Pulmonary artery endothelial cell (primary cell): ENCODE measurements around the gene DTNA. TPM values are rescaled to one million over a fixed set of nuclear protein-coding genes. Genes with fewer than 3 reads are reported as not detected.
"Not testable (repeated sequence)": the region's sequence is repeated elsewhere in the genome, so short reads cannot be mapped to it uniquely, and the experiment has no call there.

ENCODE experiments used
- DNase-seq: peaks from one replicate; pipeline ENCODE4 v3.0.0-alpha.2; 2011; ENCODE audit warnings: low read depth, low spot score
- total RNA-seq: library from RNA; depleted of rRNA; stranded (reverse); fragments of >200 nt; gene quantifications from 2 replicates; pipeline ENCODE4 v1.2.3, GENCODE V29; 2014

The DTNA gene
- 5.7 and 10.0 TPM in 2 replicates for total RNA-seq

GRCh38 chr18:34709750-34710441, at the start of gene DTNA:
Gene DTNA, plus strand, starts transcription at chr18:34710298. Its CDS starts 45,679 bp downstream, at chr18:34755977.
- peak; percentile 55 for DNase-seq

DNA sequence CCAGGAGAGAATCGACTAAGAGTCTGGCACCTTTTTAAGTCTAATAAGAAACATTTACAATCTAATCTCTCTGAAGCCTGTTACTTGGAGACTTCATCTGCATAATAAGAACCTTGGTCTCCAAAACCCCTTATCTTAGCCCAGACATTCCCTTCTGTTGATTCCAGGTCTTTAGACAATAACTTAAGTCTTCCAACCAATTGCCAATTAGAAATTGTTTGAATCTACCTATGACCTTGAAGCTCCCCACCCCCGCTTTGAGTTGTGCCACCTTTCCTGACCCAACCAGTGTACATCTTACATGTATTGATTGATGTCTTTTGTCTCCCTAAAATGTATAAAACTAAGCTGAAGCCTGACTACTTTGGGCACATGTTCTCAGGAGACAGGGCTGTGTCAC, 49.5 kb upstream of the DTNA start:
- no peak for DNase-seq

DNA sequence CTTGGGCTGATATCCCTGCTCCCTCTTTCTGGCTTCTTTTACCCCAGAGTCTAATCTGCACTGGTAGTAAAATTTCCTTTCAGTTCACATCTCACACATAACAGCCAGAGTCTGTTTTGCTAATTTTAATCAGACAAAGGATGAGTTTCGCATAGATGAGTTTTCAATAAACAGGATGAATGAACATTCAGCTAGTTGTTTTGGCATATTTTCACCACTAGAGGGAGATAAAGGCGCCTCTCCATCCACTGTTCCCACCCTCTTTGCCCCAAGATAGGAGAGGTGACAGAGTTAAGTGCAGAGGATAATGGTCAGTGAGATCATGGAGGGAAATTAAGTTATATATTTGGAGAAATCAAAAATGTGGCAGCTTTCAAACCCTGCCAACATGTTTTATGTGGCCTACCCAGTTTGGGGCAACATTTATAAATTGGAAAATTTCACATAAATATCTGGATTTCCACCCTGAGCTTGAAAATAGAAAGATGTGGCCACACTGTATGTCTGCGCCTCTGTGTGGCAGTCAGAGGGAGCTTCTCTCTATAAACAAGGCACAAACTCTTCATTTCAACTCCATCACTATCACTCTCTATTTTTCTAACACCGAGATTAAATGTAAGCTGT, 48.5 kb upstream of the DTNA start:
- no peak for DNase-seq

DNA sequence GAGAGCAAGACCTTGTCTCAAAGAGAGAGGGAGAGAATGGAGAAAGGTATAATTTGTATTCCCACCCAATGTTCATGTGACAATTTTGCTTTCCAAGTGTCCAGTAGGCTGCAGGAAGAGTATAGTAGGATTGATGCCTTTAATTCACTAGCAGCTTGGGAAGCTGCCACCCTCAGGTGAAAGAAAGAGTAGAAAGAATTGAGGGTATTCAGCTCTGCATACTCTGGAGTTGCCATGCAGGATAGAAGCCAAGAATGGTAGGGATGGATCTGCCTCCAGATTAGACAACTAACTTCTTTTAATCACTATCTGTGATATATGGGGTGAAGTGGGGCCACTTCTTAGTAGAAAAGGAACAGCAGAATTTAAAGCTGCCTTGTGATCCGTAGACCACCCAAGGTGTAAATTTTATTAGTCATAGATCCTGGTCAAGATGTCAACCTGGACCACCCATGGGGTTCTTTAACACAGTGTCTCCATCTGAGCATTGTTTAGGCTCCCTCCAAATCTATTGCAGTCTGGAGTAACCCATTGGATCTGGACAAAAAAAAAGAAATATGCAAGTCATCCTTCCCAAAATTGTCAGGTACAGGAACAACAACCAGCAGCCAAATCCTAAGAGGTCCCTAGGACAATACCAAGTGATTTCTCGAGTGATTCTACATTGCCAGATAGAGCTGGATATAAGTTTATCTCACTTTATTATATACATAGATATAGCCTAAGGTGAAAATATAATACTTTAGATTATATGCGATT, 33.1 kb upstream of the DTNA start:
- DNase-seq: no peak

DNA sequence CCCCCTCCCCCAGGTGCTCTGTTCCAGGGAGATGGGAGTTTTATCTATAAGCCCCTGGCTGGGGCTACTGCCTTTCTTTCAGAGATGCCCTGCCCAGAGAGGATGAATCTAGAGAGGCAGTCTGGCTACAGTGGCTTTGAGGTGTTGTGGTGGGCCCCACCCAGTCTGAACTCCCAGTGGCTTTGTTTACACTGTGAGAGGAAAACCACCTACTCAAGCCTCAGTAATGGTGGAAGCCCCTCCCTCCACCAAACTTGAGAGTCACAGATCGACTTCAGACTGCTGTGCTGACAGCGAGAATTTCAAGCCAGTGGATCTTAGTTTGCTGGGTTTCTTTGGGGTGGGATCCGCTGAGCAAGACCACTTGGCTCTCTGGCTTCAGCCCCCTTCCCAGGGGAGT, 20.3 kb upstream of the DTNA start:
- DNase-seq: not testable (repeated sequence)

- no peak for DNase-seq
Observed at GRCh38 chr18:34691614-34692013, 18.5 kb upstream of the DTNA start.

- DNase-seq: no peak
Observed at GRCh38 chr18:34694591-34695165, 15.4 kb upstream of the DTNA start.

GRCh38 chr18:34695310-34695709, 14.8 kb upstream of the DTNA start:
- no peak for DNase-seq

DNA sequence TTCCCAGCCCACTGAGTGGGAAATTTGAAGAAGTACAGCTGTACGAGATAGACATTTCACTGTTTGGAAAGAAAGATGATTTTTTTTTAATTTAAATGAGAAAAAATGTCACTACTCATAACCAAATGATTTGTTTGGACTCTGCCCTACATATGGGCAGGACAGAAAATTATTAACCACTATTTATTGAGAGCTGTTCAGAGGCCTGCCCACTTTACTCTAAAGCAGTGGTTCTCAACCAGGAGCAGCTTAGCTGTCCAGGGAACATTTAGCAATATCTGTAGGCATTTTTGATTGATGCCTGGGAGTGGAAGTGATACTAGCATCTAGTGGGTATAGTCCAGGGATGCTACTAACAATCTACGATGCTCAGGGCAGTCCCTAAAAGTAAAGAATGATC, 13.4 kb upstream of the DTNA start:
- DNase-seq: no peak

DNA sequence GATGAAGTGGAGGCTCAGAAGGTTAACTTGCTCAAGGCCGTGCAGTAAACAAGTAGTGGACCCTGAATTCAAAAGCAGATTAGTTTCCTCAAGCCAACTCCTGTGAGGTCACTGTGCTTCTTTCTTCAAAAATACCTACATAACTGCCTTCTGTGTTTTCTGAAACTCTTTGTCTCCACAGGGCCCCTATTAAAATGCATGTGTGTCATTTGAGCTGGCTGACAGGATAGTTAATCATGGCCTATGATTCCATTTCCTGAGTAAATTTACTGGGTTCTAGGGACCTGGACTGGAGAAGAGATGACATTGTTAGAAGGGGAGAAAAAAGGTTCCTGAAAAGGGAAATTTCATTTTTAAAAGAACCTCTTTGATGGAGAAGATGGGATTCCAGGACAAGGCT, 12.9 kb upstream of the DTNA start:
- no peak for DNase-seq

DNA sequence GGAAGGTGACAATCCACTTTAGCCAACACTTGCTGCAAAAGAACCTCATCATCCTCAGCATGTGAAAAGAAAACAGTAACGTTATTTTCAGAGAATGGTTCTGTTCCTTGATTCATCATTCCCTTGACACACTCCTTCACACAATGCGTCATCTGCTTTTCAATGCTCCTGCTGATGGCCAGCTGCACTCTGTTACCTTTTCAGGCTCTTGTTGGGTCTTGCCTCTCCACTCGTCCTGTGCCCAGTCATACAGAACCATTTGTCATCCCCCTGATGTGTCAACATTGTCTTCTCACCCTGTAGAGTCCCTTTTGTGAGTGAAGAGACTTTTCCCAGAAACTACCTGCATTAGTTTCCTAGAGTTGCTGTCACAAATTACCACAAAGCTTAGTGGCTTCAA, 12.2 kb upstream of the DTNA start:
- DNase-seq: no peak

- DNase-seq: no peak
Observed at GRCh38 chr18:34701911-34702310, 8.2 kb upstream of the DTNA start.

- DNase-seq: no peak
Observed at GRCh38 chr18:34702814-34703213, 7.3 kb upstream of the DTNA start.

DNA sequence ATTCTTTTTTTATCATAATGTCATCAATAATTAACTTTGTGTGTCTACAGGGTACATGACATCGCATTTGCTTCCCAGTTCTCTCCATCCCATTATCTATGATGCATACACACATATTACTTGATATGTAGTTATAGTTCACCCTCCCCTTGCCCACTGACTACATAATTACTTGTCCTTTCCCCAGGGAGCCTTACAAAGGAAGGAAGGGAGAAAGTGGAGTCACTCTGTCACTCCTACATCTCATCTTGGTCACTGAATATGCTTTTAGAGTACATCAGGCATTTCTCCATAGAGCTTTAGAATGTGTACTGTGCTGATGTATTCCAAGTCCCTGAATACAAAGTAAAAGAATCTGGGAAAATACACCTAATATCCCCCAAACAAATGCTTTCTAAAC, 6.0 kb upstream of the DTNA start:
- no peak for DNase-seq

- DNase-seq: no peak
Observed at GRCh38 chr18:34704823-34705222, 5.3 kb upstream of the DTNA start.

GRCh38 chr18:34707670-34708069, 2.4 kb upstream of the DTNA start:
- DNase-seq: peak; percentile 61

- no peak for DNase-seq
Observed at GRCh38 chr18:34709104-34709503, 994 bp upstream of the DTNA start.

DNA sequence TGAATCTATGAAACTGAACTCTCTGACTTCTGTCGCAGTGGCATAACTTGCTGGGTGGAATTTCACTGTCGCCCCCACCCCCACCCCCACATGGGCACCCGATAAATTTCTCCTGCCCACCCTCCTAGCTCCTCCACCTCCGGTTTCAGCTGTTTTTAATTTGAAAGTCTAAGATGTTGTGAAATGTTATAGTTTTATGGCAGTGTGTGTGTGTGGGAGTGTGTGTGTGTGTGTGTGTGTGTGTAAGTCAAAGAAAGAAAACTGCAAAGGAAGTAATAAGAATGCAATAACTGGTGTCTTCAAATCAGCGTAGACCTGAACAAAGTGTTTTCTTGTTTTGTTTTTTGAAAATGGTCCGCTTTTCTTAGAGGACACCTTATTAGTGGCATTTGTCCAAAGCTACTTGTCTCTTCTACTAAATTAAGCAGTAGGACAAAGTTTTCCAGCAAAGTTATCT, 388 bp downstream of the DTNA start:
- DNase-seq: no peak

- DNase-seq: no peak
Observed at GRCh38 chr18:34710934-34711333, 836 bp downstream of the DTNA start.

- DNase-seq: not testable (repeated sequence)
Observed at GRCh38 chr18:34716111-34716510, 6.0 kb downstream of the DTNA start.

GRCh38 chr18:34718610-34719009, 8.5 kb downstream of the DTNA start:
- DNase-seq: no peak

DNA sequence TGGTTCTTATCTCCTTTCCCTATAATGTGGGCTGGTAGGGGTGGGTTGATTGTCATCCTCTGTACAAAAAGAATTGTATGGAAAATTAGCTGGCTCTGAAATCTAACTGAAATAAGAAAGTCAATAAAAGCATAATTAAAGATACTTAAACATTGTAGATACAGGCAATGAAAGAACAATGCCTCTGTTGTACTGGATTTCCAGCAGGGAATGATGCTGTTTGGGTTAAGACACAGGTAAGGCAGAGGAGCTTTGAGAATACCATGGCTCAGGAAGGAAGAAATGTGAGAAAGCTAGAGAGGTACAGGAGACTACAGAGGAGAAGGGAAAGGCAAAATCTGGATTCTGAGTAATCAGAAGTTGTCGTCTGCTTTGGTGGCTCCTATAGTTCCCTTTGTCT, 10.1 kb downstream of the DTNA start:
- no peak for DNase-seq
